K562 (cell line): ENCODE data around the gene NTM. TPM values are rescaled to one million over a fixed set of nuclear protein-coding genes. Genes with fewer than 3 reads are reported as not detected.
A peak's percentile ranks its signal among the peaks of the same experiment; 100 is the strongest.

Source experiments
- E2F3 ChIP-seq: fragments of 250-450 bp; sonication (Bioruptor Pico); IDR thresholded peaks from 2 replicates; pipeline ENCODE4 v1.4.0; 2020; ENCODE audit warnings: mild to moderate bottlenecking
- HCFC1 ChIP-seq: IDR thresholded peaks from 2 replicates; pipeline ENCODE4 v1.6.1; 2012; ENCODE audit warnings: low read depth, low read length, improper control_type of control experiment
- HMBOX1 ChIP-seq: sonication (generic); IDR thresholded peaks from 2 replicates; pipeline ENCODE4 v1.6.1; 2016
- HSF4 ChIP-seq: fragments of 250-450 bp; sonication (Bioruptor Pico); IDR thresholded peaks from 2 replicates; pipeline ENCODE4 v2.1.2; 2022; ENCODE audit warnings: mild to moderate bottlenecking, moderate library complexity, borderline replicate concordance
- ILF3 ChIP-seq: fragments of 450-650 bp; IDR thresholded peaks from 2 replicates; pipeline ENCODE4 v1.6.1; 2018; ENCODE audit warnings: antibody characterized with exemption, mild to moderate bottlenecking, moderate library complexity, borderline replicate concordance
- MCM3 ChIP-seq: fragments of 450-650 bp; IDR thresholded peaks from 2 replicates; pipeline ENCODE4 v1.6.1; 2016
- NFIC ChIP-seq: fragments of 450-650 bp; IDR thresholded peaks from 2 replicates; pipeline ENCODE4 v1.6.1; 2017; ENCODE audit warnings: mild to moderate bottlenecking, inconsistent platforms
- NUFIP1 ChIP-seq: fragments of 450-650 bp; IDR thresholded peaks from 2 replicates; pipeline ENCODE4 v1.6.1; 2018; ENCODE audit not compliant: partially characterized antibody
- PREB ChIP-seq: sonication (generic); formaldehyde crosslinking; IDR thresholded peaks from 2 replicates; pipeline ENCODE4 v1.8.1; 2023; ENCODE audit warnings: mild to moderate bottlenecking, missing genetic modification reagents
- PTTG1 ChIP-seq: fragments of 450-650 bp; IDR thresholded peaks from 2 replicates; pipeline ENCODE4 v1.6.1; 2016; ENCODE audit warnings: low read depth, mild to moderate bottlenecking, missing genetic modification characterization, missing compliant biosample characterization
- RUNX1 ChIP-seq: sonication (generic); IDR thresholded peaks from 2 replicates; pipeline ENCODE4 v1.6.1; 2016; ENCODE audit warnings: antibody characterized with exemption, low read depth
- SMC3 ChIP-seq: conservative IDR thresholded peaks from 2 replicates; pipeline ENCODE4 v1.6.1; 2011; ENCODE audit warnings: low read depth, low read length, improper control_type of control experiment; ENCODE audit not compliant: insufficient read depth
- TAF15 ChIP-seq: fragments of 200-400 bp; formaldehyde crosslinking; IDR thresholded peaks from 2 replicates; pipeline ENCODE4 v1.6.1; 2017; ENCODE audit warnings: mild to moderate bottlenecking, low read depth, low read length, moderate library complexity
- TFAM ChIP-seq: fragments of 250-450 bp; sonication (Bioruptor Pico); conservative IDR thresholded peaks from 2 replicates; pipeline ENCODE4 v1.5.0; 2021; ENCODE audit warnings: mild to moderate bottlenecking, moderate library complexity
- polyA plus RNA-seq, 8 experiments: library from polyadenylated mRNA; depleted of rRNA in 4 of 8; stranded (reverse) in 5 of 8; unstranded in 3 of 8; fragments of >200 nt; fragmentation: Nextera tagmentation in 2 of 8; fragmentation: Illumina TruSeq in 1 of 8; extraction: Ambion mirVana in 2 of 8; extraction: Trizol in 1 of 8; gene quantifications; 2 replicates each; pipeline versions ENCODE4 v1.2.1 to v1.2.3, GENCODE V29; 2011 to 2014; ENCODE audit warnings: inconsistent platforms in 1 of 8, missing spikeins in 1 of 8
- total RNA-seq, 7 experiments: library from RNA; depleted of rRNA in 6 of 7; stranded (reverse); fragments of >200 nt in 6 of 7; fragmentation: Illumina TruSeq in 2 of 7; extraction: Trizol in 2 of 7; gene quantifications; 2 replicates each; pipeline versions ENCODE4 v1.2.1 to v1.2.3, GENCODE V29; 2011 to 2021; ENCODE audit warnings: low replicate concordance in 1 of 7
- TF ChIP-seq, protein P1 (sequence below), 3 experiments: IDR thresholded peaks in 2 of 3; conservative IDR thresholded peaks in 1 of 3; 2 replicates each; pipeline ENCODE4 v1.5.1; 2011 to 2012; ENCODE audit warnings: low read length in 3 of 3, mild to moderate bottlenecking in 3 of 3, control low read depth in 2 of 3, improper control_type of control experiment in 1 of 3, inconsistent platforms in 1 of 3, low read depth in 1 of 3, mixed read lengths in 1 of 3, moderate library complexity in 1 of 3; ENCODE audit not compliant: insufficient read depth in 2 of 3
- TF ChIP-seq, protein P2 (sequence below): fragments of 250-450 bp; sonication (Bioruptor Pico); IDR thresholded peaks from 2 replicates; pipeline ENCODE4 v1.5.1; 2021; ENCODE audit warnings: mild to moderate bottlenecking
- TF ChIP-seq, protein P3 (sequence below), 2 experiments: fragments of 450-650 bp; IDR thresholded peaks; 2 replicates each; pipeline ENCODE4 v1.6.1; 2016

The NTM gene
- total and polyA plus RNA-seq, 9 of the 15 experiments (the other 6 are each of a cell fraction or from before 2014, with no cell fraction given) = not detected

DNA sequence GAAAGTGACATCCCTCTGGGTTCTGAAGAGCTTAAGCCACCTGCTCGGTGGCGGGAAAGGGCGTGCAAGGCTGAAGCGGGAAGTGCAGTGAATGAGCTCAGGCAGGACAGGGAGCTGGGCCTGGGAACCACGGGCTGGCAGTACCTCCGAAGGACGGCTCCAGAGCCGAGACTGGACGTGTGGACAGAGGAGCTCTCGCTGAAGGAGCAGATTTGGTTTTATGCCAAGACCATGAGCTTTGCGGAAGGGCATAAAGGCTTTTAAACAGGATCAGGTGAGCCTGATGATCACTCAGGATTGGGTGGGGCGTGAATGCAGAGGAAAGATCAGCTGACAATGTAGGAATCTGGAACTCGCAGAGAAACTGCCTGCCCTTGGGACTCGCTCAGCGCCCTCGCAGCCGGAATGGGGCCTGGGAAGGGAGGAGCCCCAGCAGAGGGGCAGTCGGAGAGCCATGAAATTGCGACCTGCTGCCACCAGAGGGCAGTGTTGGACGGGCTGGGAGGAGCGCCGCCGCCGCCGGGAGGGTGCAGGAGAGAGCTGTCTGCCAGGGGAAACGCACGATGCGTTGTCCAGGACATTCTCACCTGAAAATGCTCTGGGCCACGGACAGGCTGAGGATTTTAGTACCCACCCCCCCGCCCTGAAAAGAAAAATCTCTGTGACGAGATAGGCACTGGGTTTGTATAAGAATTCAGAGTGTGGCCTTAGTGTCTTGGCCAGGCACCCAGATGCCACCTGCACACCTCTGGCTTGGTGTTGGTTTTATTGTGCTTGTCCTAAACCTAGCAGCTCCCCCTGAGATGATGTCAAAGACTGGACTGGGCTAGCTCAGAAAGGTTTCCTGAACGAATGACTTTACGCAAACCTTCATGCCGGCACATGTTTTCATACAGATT, 324.4 kb downstream of the NTM start (continued):
- TF ChIP-seq TAF15 (no peak), PREB (CRISPR knock-in tag) (no peak), HCFC1 (no peak), MCM3 (no peak), NFIC (peak; percentile 35; the same call in 1 of the 2 replicates), ILF3 (no peak), SMC3 (peak; percentile 71), E2F3 (no peak), HSF4 (CRISPR knock-in tag) (no peak), TFAM (CRISPR knock-in tag) (no peak), RUNX1 (no peak), PTTG1 (tag) (no peak), HMBOX1 (no peak), NUFIP1 (no peak)
- TF ChIP-seq, protein P1, sequence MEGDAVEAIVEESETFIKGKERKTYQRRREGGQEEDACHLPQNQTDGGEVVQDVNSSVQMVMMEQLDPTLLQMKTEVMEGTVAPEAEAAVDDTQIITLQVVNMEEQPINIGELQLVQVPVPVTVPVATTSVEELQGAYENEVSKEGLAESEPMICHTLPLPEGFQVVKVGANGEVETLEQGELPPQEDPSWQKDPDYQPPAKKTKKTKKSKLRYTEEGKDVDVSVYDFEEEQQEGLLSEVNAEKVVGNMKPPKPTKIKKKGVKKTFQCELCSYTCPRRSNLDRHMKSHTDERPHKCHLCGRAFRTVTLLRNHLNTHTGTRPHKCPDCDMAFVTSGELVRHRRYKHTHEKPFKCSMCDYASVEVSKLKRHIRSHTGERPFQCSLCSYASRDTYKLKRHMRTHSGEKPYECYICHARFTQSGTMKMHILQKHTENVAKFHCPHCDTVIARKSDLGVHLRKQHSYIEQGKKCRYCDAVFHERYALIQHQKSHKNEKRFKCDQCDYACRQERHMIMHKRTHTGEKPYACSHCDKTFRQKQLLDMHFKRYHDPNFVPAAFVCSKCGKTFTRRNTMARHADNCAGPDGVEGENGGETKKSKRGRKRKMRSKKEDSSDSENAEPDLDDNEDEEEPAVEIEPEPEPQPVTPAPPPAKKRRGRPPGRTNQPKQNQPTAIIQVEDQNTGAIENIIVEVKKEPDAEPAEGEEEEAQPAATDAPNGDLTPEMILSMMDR (IDR thresholded peaks at IDR 0.05 in 2 of 3, conservative IDR thresholded peaks at IDR 0.05 in 1 of 3; ENCODE audit: insufficient read depth in 2 of 3, low read depth in 1 of 3, low read length in 3 of 3) = peak; percentile 81 to 99 (median 95)
- TF ChIP-seq, protein P2, sequence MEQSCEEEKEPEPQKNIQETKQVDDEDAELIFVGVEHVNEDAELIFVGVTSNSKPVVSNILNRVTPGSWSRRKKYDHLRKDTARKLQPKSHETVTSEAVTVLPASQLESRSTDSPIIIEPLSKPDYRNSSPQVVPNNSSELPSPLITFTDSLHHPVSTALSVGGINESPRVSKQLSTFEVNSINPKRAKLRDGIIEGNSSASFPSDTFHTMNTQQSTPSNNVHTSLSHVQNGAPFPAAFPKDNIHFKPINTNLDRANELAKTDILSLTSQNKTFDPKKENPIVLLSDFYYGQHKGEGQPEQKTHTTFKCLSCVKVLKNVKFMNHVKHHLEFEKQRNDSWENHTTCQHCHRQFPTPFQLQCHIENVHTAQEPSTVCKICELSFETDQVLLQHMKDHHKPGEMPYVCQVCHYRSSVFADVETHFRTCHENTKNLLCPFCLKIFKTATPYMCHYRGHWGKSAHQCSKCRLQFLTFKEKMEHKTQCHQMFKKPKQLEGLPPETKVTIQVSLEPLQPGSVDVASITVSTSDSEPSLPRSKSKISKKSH = no peak
- TF ChIP-seq, protein P3, sequence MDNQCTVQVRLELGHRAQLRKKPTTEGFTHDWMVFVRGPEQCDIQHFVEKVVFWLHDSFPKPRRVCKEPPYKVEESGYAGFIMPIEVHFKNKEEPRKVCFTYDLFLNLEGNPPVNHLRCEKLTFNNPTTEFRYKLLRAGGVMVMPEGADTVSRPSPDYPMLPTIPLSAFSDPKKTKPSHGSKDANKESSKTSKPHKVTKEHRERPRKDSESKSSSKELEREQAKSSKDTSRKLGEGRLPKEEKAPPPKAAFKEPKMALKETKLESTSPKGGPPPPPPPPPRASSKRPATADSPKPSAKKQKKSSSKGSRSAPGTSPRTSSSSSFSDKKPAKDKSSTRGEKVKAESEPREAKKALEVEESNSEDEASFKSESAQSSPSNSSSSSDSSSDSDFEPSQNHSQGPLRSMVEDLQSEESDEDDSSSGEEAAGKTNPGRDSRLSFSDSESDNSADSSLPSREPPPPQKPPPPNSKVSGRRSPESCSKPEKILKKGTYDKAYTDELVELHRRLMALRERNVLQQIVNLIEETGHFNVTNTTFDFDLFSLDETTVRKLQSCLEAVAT (IDR thresholded peaks at IDR 0.05) = no peak
- TF ChIP-seq, all 486 proteins: peak for 11
